GM18498 (cell line): ENCODE results near the gene THSD4.

Experiments
- ATAC-seq: cut with Tn5 transposase; IDR thresholded peaks from one replicate; pipeline ENCODE4 v1.9.1; 2021; ENCODE audit warnings: mild to moderate bottlenecking, moderate library complexity; ENCODE audit not compliant: unreplicated experiment

THSD4 gene

DNA sequence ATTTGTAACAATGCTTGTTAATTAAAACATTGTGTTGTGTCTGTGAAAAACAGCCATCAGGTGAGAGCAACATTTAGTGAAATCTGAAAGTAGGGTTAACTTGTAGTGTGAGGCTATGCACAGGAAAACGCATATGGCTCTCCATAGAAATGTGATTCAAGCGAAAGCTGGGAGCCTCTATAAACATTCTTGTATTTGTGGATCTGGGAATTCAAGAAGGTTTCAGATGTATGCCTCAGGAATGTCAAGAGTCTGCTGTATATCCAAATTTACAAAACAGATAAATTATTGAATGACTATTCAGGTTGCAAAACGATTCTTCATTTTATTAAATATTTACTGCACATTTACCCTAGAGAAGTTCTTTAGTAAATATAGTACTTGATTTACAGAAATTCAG is 166.0 kb downstream of the THSD4 start:
- ATAC-seq, result no peak

- no peak for ATAC-seq
These were observed 166.8 kb downstream of the THSD4 start for GRCh38 chr15:71282076-71282475.

GRCh38 chr15:71288348-71288955 is 173.2 kb downstream of the THSD4 start:
- no peak for ATAC-seq

GRCh38 chr15:71290002-71290401 is 174.7 kb downstream of the THSD4 start:
- no peak for ATAC-seq

DNA sequence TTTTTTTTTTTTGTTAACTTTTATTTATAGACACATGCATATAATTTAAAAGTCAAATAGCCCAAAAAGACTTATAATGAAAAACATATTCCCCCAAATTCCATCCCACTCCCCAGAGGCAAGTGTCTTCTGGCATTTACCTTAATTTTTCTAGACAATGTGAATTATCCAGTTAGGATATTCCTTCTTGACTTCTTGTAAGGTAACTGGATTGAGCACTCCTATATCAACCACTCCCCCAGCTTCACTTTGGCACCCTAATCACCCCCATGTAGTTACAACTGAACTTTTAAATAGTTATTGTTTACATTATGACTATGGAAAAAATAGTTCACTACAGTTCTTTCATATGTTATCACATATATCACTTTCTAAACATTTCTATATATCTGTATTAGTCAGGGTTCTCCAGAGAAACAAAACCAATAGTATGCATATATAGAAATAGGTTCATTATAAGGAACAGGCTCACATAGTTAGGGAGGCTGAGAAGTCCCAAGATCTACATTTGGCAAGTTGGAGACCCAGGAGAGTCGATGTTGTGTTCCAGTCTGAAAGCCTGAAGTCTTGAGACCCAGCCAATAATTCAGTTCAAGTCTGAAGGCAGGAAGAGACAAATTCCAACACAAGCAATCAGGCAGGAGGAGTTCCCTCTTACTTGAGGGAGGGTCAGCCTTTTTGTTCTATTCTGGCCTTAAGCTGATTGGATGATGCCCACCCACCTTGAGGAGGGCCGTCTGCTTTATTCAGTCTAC is 175.8 kb downstream of the THSD4 start:
- no peak for ATAC-seq

GRCh38 chr15:71291723-71292122 is 176.5 kb downstream of the THSD4 start:
- ATAC-seq, result no peak

DNA sequence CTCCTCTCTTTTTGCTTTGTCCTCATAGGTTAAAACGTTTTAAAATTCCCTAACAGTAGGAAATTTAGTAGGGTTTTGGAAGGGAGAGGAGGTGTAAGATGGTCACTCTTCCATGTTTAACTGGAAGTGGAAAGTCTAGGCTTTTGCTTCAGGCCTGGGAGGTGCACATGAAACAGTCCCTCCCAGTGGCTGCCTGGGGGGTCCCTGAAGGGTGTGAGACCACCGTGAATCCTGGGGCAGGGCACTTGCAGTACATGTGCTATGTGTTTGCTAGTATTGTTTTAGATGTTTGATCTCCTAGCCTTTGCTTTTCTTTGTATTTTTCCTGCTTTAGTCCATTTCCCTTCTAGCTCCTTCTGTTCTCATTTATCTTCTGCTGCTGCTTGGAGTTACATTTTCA is 178.5 kb downstream of the THSD4 start:
- ATAC-seq, result no peak

DNA sequence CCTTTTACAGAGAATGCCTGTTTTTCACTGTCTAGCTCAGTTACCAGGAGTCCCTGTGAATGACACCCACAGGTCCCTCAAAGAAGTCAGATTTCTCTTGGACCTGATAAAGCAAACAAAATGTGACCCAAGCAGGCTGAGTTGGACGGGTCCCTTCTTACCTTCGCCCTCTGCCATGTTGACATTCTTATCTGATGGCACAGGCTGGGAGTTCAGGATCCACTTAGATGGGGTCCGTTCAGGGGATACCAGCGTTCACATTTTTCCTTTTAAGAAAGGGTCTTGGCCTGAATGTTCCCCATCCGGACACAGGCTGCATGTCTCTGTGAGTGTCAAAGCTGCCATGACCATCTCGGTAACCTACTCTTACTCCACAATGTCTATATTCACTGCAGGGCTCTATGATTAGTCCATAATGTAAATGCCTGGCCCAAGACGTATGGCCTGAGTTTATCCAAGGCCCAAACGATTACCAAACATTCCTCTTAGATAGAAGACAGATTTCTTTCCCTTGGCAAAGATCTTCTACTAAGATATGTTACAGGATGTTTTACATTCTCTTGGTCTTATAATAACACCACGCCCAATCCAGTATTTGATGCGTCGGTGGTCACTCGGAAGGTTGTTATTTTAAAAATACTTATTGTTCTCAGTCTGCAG is 179.1 kb downstream of the THSD4 start:
- ATAC-seq, result no peak

DNA sequence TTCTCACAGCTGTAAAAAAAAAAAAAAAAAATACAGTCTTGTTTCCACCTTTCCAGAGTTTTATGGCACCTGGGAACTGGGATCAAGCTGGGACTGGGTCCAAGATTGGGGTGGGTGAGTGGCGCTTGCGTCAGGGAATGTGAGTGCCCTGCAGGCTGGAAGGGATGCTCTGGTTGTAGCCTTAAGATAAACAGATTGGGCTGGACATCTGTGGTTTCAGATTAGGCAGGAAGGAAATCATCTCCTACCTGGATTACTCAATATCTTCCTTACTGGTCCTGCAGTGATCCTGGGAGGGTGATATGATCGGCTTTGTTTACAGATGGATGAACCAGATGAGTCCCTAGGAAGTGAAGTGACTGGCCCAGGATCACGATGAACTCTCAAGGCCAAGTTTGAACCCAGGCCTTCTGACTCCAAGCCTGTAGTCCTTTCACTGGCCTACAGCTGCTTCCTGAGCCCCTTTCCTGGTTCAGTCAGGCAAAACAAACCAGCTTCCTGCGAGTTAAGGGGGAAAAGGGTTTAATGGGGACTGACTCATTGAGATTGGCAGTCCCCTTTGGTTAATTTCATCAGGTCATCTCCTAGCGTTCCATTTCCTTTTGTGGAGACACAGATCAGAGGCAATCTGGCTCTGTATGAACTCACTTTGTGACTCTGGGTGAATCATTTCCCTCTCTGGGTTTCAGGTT is 179.8 kb downstream of the THSD4 start:
- ATAC-seq, result no peak

DNA sequence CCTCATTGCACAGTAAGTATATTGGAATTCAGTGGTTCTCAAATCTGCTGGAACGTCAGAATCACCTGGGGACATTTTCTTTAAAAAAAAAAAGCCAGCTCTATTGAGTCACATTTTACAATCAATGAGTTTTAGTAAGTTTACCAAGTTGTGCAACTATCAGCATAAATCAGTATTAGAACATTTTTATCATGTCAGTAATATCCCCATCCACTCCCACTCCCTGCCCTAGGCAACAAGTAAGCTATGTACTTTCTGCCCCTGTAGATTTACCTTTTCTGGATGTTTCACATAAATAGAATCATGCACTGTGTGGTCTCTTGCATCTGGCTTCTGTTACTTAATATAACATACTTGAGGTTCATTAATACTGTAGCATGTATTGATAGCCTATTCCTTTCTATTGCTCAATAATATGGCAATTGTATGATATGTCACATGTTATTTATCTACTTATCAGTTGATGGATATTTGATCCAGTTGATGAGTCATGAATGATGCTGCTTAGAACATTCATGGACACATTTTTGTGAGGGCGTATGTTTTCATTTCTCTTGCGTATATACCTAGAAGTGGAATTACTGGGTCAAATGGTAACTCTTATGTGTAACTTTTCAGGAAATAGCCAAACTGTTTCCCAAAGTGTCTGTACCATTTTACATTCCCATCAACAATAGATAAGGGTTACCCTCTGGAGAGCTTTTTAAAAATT is 180.5 kb downstream of the THSD4 start:
- no peak for ATAC-seq

GRCh38 chr15:71296315-71296679 is 181.0 kb downstream of the THSD4 start:
- ATAC-seq, result no peak

DNA sequence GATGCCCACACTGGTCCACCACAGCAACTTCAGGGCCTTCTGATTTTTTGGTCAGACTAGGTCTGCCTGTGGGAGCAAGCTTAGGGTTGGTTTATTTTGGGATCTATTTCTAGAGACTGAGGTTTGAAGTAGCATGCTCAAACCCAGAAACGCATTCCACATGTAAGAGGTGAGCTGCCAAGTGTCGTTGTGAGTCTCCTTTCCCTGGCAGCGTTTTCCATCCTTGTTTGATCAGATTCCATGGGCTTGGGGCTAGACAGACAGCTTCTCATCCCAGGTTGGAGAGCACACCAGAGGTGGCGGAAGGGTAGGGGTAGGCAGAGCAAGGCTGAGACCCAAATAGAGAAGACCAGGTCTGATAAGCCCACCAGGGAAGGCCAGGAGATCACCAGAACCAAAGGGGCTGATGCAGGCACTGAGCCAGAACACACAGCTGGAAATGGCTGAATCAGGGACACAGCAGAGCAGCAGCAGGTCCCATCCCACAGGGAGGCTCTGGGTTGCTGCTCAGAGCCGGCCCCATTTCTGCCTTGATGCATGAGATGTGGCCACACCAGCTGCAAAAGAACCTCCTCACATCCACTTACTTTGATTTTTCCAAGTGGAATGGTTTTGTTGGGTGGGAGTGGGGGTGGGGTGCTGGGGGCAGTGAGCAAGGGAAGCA is 186.8 kb downstream of the THSD4 start:
- no peak for ATAC-seq

DNA sequence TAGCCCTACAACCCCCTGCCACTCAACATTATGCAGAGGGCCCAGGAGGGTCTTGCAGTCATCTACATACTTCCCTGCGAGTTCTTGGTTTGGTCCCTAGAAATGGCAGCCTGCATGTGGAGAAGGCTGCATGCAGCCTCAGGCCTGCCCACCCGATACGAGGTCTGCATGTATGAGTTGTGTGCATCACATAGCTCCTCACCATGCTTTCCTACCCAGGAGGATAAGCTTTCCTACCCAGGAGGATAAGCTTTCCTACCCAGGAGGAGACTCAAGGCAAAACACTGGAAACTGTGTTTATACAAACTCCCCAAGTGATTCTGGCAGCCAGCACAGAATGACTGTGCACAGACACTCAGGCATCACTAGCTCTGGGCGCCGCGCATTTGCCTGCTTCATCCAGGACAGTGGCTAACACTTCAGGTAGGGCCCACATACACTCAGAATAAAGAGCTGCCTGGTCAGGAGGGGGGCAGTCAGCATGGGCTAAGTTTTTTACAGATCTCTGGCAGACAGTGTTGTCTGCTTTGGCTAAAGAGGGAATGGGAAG is 187.7 kb downstream of the THSD4 start:
- ATAC-seq, result no peak

- ATAC-seq, result no peak
These were observed 188.7 kb downstream of the THSD4 start for GRCh38 chr15:71303977-71304376.

- ATAC-seq, result no peak
These were observed 189.4 kb downstream of the THSD4 start for GRCh38 chr15:71304681-71305080.

- no peak for ATAC-seq
These were observed 191.3 kb downstream of the THSD4 start for GRCh38 chr15:71306538-71306937.

DNA sequence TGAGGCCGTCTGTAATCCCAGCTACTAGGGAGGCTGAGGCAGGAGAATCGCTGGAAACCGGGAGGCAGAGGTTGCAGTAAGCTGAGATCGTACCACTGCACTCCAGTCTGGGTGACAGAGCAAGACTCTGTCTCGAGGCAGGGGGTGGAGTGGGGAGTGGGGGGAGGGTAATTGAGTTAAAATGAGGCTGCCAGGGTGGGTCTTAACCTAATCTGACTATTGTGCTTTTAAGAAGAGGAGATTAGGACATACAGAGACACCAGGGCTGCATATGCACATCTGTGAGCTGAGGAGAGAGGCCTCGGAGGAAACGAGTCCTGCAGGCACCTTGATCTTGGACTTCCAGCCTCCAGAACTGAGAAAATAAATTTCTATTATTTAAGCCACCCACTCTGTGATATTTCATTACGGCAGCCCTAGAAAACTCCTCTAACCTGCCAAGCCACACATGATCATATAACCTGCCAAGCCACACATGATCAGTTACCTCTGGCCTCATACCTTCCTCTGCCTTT is 197.0 kb downstream of the THSD4 start:
- no peak for ATAC-seq

GRCh38 chr15:71312731-71313460 is 197.6 kb downstream of the THSD4 start:
- ATAC-seq, result no peak

- no peak for ATAC-seq
These were observed 198.5 kb downstream of the THSD4 start for GRCh38 chr15:71313806-71314205.
